LNCaP clone FGC (cell line): ENCODE measurements around the gene RASSF3.

Experiments
- DNase-seq: peaks from one replicate; pipeline ENCODE4 v3.0.0-alpha.2; 2011; ENCODE audit warnings: low read depth
- H3K4me3 ChIP-seq: 2 replicates; pipeline ENCODE4 v1.5.1; 2011; ENCODE audit warnings: mild to moderate bottlenecking, low read depth, low read length, control low read depth
- TF ChIP-seq, protein P1 (sequence below): IDR thresholded peaks from 2 replicates; pipeline ENCODE4 v1.5.1; 2012; ENCODE audit warnings: mild to moderate bottlenecking; ENCODE audit not compliant: control insufficient read depth, insufficient read depth; ENCODE audit errors: extremely low read depth

Gene RASSF3

GRCh38 chr12:64660237-64661018 lies 50.1 kb downstream of the RASSF3 start:
- TF ChIP-seq, protein P1, sequence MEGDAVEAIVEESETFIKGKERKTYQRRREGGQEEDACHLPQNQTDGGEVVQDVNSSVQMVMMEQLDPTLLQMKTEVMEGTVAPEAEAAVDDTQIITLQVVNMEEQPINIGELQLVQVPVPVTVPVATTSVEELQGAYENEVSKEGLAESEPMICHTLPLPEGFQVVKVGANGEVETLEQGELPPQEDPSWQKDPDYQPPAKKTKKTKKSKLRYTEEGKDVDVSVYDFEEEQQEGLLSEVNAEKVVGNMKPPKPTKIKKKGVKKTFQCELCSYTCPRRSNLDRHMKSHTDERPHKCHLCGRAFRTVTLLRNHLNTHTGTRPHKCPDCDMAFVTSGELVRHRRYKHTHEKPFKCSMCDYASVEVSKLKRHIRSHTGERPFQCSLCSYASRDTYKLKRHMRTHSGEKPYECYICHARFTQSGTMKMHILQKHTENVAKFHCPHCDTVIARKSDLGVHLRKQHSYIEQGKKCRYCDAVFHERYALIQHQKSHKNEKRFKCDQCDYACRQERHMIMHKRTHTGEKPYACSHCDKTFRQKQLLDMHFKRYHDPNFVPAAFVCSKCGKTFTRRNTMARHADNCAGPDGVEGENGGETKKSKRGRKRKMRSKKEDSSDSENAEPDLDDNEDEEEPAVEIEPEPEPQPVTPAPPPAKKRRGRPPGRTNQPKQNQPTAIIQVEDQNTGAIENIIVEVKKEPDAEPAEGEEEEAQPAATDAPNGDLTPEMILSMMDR: no peak
- H3K4me3 ChIP-seq: no peak overlapping the region
- DNase-seq: no peak

DNA sequence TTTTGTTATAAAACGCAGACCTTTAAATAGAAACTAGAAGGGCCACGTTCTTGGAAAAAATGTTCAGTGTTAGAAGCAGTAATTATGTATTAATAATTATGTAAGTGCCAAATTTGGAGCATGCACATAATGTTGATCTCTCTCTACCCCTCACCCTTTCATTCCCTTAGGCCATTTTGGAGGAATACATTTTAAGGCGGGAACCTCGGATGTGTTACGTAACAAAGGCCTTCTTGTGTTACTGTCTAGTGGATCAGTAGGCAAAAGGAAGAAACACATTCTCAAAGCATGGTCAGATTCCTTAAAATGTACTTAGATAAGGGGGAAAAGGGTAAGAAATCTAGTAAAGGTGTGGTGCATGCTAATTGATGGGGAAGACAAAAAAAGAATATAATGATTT lies 52.7 kb downstream of the RASSF3 start:
- H3K4me3 ChIP-seq: no peak overlapping the region
- TF ChIP-seq, protein P1: no peak
- DNase-seq: no peak

GRCh38 chr12:64665514-64665913 lies 55.2 kb downstream of the RASSF3 start:
- DNase-seq: no peak
- TF ChIP-seq, protein P1: no peak
- peak overlapping the region; percentile 27 for H3K4me3 ChIP-seq

GRCh38 chr12:64666054-64666914 lies 56.0 kb downstream of the RASSF3 start:
- DNase-seq: no peak
- peak overlapping the region; percentile 27 for H3K4me3 ChIP-seq
- TF ChIP-seq, protein P1: no peak

GRCh38 chr12:64667793-64668192 lies 57.5 kb downstream of the RASSF3 start:
- TF ChIP-seq, protein P1: no peak
- no peak for DNase-seq
- no peak overlapping the region for H3K4me3 ChIP-seq

- H3K4me3 ChIP-seq: peak overlapping the region; percentile 11; the same call in 1 of the 2 replicates
- DNase-seq: no peak
- TF ChIP-seq, protein P1: no peak
Measured at GRCh38 chr12:64669270-64669842, 59.1 kb downstream of the RASSF3 start.
